H1 (cell line): ENCODE results near the gene TRUB1. TPM values are rescaled to one million over a fixed set of nuclear protein-coding genes. Genes with fewer than 3 reads are reported as not detected.

Source experiments
- CTCF ChIA-PET: fragments of 300-600 bp; sonication (Branson Sonifier 250); formaldehyde crosslinking; loops from one replicate; lab custom pipeline; 2021; ENCODE audit not compliant: partially characterized antibody; lab: Charles Lee
- POLR2A ChIA-PET: fragments of 300-600 bp; sonication (Branson Sonifier 250); formaldehyde crosslinking; loops from one replicate; lab custom pipeline; 2021; ENCODE audit warnings: inconsistent platforms; ENCODE audit not compliant: partially characterized antibody; lab: Charles Lee
- DNase-seq, 2 experiments: peaks; one replicate each; pipeline versions ENCODE4 v3.0.0 to v3.0.0-alpha.2; 2010 to 2022; ENCODE audit warnings: low spot score in 2 of 2, low read depth in 1 of 2, mixed read lengths in 1 of 2
- FAIRE-seq: peaks from 2 replicates; lab custom pipeline; 2011; peaks lifted over from hg19 to GRCh38; lab: Jason Lieb, UNC
- H2AFZ ChIP-seq: 2 replicates; pipeline ENCODE4 v1.8.1; 2012; ENCODE audit warnings: low read length, inconsistent platforms
- H2AK5ac ChIP-seq: 2 replicates; pipeline ENCODE4 v1.6.1; 2013; ENCODE audit warnings: low read depth, low read length
- H2BK120ac ChIP-seq: replicated peaks from 2 replicates; pipeline ENCODE3; 2013; ENCODE audit warnings: low read depth, low read length, inconsistent platforms
- H2BK12ac ChIP-seq: 2 replicates; pipeline ENCODE4 v1.6.1; 2013; ENCODE audit warnings: low read depth, low read length
- H2BK15ac ChIP-seq: 2 replicates; pipeline ENCODE4 v1.6.1; 2013; ENCODE audit warnings: low read length
- H2BK20ac ChIP-seq: 2 replicates; pipeline ENCODE4 v1.6.1; 2013; ENCODE audit warnings: low read length
- H2BK5ac ChIP-seq: 2 replicates; pipeline ENCODE4 v1.6.1; 2013; ENCODE audit warnings: low read depth, low read length
- H3K14ac ChIP-seq: 2 replicates; pipeline ENCODE4 v1.6.1; 2013; ENCODE audit warnings: inconsistent platforms; ENCODE audit not compliant: insufficient read length
- H3K18ac ChIP-seq: 2 replicates; pipeline ENCODE4 v1.6.1; 2013; ENCODE audit warnings: low read length; ENCODE audit errors: extremely low read depth
- H3K23ac ChIP-seq: 2 replicates; pipeline ENCODE4 v1.6.1; 2013; ENCODE audit warnings: inconsistent platforms; ENCODE audit not compliant: insufficient read length
- H3K23me2 ChIP-seq: 2 replicates; pipeline ENCODE4 v1.6.1; 2013; ENCODE audit warnings: low read depth, low read length
- H3K27ac ChIP-seq: 2 replicates; pipeline ENCODE4 v1.6.1; 2011; ENCODE audit warnings: low read depth, low read length, inconsistent platforms
- H3K27me3 ChIP-seq, 4 experiments: replicated peaks in 1 of 4; 1 replicate in 1 of 4; 2 replicates in 3 of 4; pipeline versions ENCODE4 v1.6.1 to v1.8.1; 2011 to 2013; ENCODE audit warnings: low read length in 3 of 4, mild to moderate bottlenecking in 3 of 4, inconsistent platforms in 2 of 4, mixed read lengths in 2 of 4, moderate library complexity in 1 of 4; ENCODE audit not compliant: control insufficient read depth in 3 of 4, insufficient read depth in 3 of 4; ENCODE audit errors: extremely low read depth in 1 of 4
- H3K36me3 ChIP-seq, 4 experiments: 2 replicates each; pipeline versions ENCODE4 v1.6.1 to v1.8.1; 2011 to 2013; ENCODE audit warnings: mild to moderate bottlenecking in 4 of 4, low read length in 3 of 4, moderate library complexity in 2 of 4, control low read depth in 1 of 4, inconsistent platforms in 1 of 4; ENCODE audit not compliant: insufficient read depth in 4 of 4, control insufficient read depth in 2 of 4
- H3K4ac ChIP-seq: replicated peaks from 2 replicates; pipeline ENCODE3; 2013; ENCODE audit warnings: low read length, low read depth, mixed read lengths, inconsistent platforms; ENCODE audit not compliant: insufficient read length
- H3K4me1 ChIP-seq, 4 experiments: replicated peaks in 1 of 4; 1 replicate in 1 of 4; 2 replicates in 3 of 4; pipeline versions ENCODE4 v1.6.1 to v1.8.1; 2011 to 2013; ENCODE audit warnings: low read length in 3 of 4, inconsistent platforms in 2 of 4, mixed read lengths in 1 of 4; ENCODE audit not compliant: insufficient read depth in 4 of 4, control insufficient read depth in 3 of 4
- H3K4me2 ChIP-seq, 2 experiments: 2 replicates each; pipeline versions ENCODE4 v1.6.1 to v1.8.1; 2011 to 2013; ENCODE audit warnings: low read depth in 2 of 2, low read length in 2 of 2, control low read depth in 1 of 2, inconsistent platforms in 1 of 2, mild to moderate bottlenecking in 1 of 2; ENCODE audit not compliant: insufficient read depth in 1 of 2
- H3K4me3 ChIP-seq, 4 experiments: fragments of 200-600, 300-600 bp in 1 of 4; sonication (generic), shearing (Covaris generic), sonication (Bioruptor Twin) in 1 of 4; 2 replicates each; pipeline versions ENCODE4 v1.5.1 to v1.8.1; 2011 to 2016; ENCODE audit warnings: low read length in 4 of 4, low read depth in 3 of 4, control low read depth in 2 of 4, inconsistent platforms in 2 of 4, mild to moderate bottlenecking in 2 of 4, mixed read lengths in 1 of 4, moderate library complexity in 1 of 4; ENCODE audit not compliant: insufficient read depth in 2 of 4; ENCODE audit errors: extremely low read depth in 1 of 4
- H3K56ac ChIP-seq: replicated peaks from 2 replicates; pipeline ENCODE3; 2013; ENCODE audit warnings: low read depth, mild to moderate bottlenecking, mixed read lengths, low read length, inconsistent platforms; ENCODE audit not compliant: insufficient read length
- H3K79me1 ChIP-seq: 2 replicates; pipeline ENCODE4 v1.6.1; 2013; ENCODE audit warnings: low read depth, low read length, control low read depth
- H3K79me2 ChIP-seq, 2 experiments: 2 replicates each; pipeline versions ENCODE4 v1.6.1 to v1.8.1; 2012 to 2013; ENCODE audit warnings: low read length in 2 of 2, mild to moderate bottlenecking in 2 of 2, inconsistent platforms in 1 of 2; ENCODE audit not compliant: insufficient read depth in 2 of 2, control insufficient read depth in 1 of 2
- H3K9ac ChIP-seq, 4 experiments: replicated peaks in 1 of 4; 1 replicate in 1 of 4; 2 replicates in 3 of 4; pipeline versions ENCODE4 v1.6.1 to v1.8.1; 2011 to 2013; ENCODE audit warnings: low read depth in 3 of 4, low read length in 3 of 4, control low read depth in 2 of 4, mild to moderate bottlenecking in 2 of 4, moderate library complexity in 2 of 4, inconsistent platforms in 1 of 4; ENCODE audit errors: extremely low read depth in 1 of 4
- H3K9me3 ChIP-seq, 2 experiments: 2 replicates each; pipeline versions ENCODE4 v1.6.1 to v1.8.1; 2012 to 2013; ENCODE audit warnings: mild to moderate bottlenecking in 2 of 2, moderate library complexity in 2 of 2, control low read depth in 1 of 2, inconsistent platforms in 1 of 2, low read depth in 1 of 2, low read length in 1 of 2, mixed read lengths in 1 of 2; ENCODE audit not compliant: insufficient read depth in 2 of 2
- H4K20me1 ChIP-seq, 2 experiments: replicated peaks in 1 of 2; 2 replicates each; pipeline versions ENCODE3 to v1.8.1; 2011 to 2013; ENCODE audit warnings: inconsistent platforms in 2 of 2, low read length in 2 of 2, mild to moderate bottlenecking in 1 of 2; ENCODE audit not compliant: insufficient read depth in 2 of 2, control insufficient read depth in 1 of 2
- H4K5ac ChIP-seq: 2 replicates; pipeline ENCODE4 v1.6.1; 2013; ENCODE audit warnings: low read length, low read depth, mixed read lengths, inconsistent platforms; ENCODE audit not compliant: insufficient read length
- H4K8ac ChIP-seq: 2 replicates; pipeline ENCODE4 v1.8.0; 2013; ENCODE audit warnings: mild to moderate bottlenecking, moderate library complexity, low read length, inconsistent platforms; ENCODE audit not compliant: insufficient read depth; ENCODE audit errors: extremely low read depth
- H4K91ac ChIP-seq: replicated peaks from 2 replicates; pipeline ENCODE3; 2013; ENCODE audit warnings: low read length, mixed read lengths, inconsistent platforms; ENCODE audit not compliant: insufficient read length
- CREB1 ChIP-seq: IDR thresholded peaks from 2 replicates; pipeline ENCODE4 v1.6.1; 2012; ENCODE audit warnings: inconsistent platforms
- EZH2 ChIP-seq: fragments of 200-600 bp; sonication (generic); IDR thresholded peaks from 2 replicates; pipeline ENCODE4 v1.7.1; 2012; ENCODE audit warnings: low read depth, mild to moderate bottlenecking, moderate library complexity, low read length, inconsistent platforms; ENCODE audit not compliant: severe bottlenecking
- HDAC6 ChIP-seq: IDR thresholded peaks from one replicate; pipeline ENCODE4 v1.7.1; 2012; ENCODE audit warnings: low read depth, mild to moderate bottlenecking, inconsistent platforms, low read length, moderate library complexity
- KDM1A ChIP-seq: fragments of 200-600, 300-600 bp; sonication (generic); IDR thresholded peaks from 2 replicates; pipeline ENCODE4 v1.7.1; 2016; ENCODE audit warnings: mild to moderate bottlenecking, low read length, borderline replicate concordance
- MAFK ChIP-seq: IDR thresholded peaks from 2 replicates; pipeline ENCODE4 v1.6.1; 2012; ENCODE audit warnings: low read depth, mild to moderate bottlenecking, improper control_type of control experiment, low read length
- RAD21 ChIP-seq, 2 experiments: IDR thresholded peaks in 1 of 2; conservative IDR thresholded peaks in 1 of 2; 2 replicates each; pipeline ENCODE4 v1.6.1; 2011; ENCODE audit warnings: low read depth in 2 of 2, low read length in 2 of 2, improper control_type of control experiment in 1 of 2, inconsistent platforms in 1 of 2, mild to moderate bottlenecking in 1 of 2, moderate library complexity in 1 of 2
- RFX5 ChIP-seq: IDR thresholded peaks from 2 replicates; pipeline ENCODE4 v1.6.1; 2011; ENCODE audit warnings: low read depth, low read length, improper control_type of control experiment, borderline replicate concordance
- RXRA ChIP-seq: IDR thresholded peaks from 2 replicates; pipeline ENCODE4 v1.6.1; 2011; ENCODE audit warnings: low read depth, mild to moderate bottlenecking, low read length, moderate library complexity; ENCODE audit not compliant: insufficient read depth
- WGBS, 2 experiments: shearing (Covaris generic) in 1 of 2; methylation state at CpG; one replicate each; pipeline versions ENCODE4 v1.1.6 to v1.1.7; 2013 to 2015; ENCODE audit warnings: low lambda C conversion rate in 2 of 2, mixed read lengths in 2 of 2, inconsistent platforms in 1 of 2, low coverage in 1 of 2, missing lambda C conversion rate in 1 of 2; ENCODE audit not compliant: insufficient replicate concordance in 2 of 2, insufficient coverage in 1 of 2, insufficient read length in 1 of 2; ENCODE audit errors: extremely low coverage in 1 of 2, missing lambda C conversion rate in 1 of 2; 5-methylcytosine and 5-hydroxymethylcytosine counted together
- polyA plus RNA-seq, 7 experiments: library from polyadenylated mRNA; depleted of rRNA in 3 of 7; stranded (reverse) in 5 of 7; unstranded in 2 of 7; fragments of >200 nt in 5 of 7; fragments of 200-250 nt in 2 of 7; gene quantifications; 1 replicate in 5 of 7; 2 replicates in 1 of 7; 4 replicates in 1 of 7; pipeline versions ENCODE4 v1.2.1 to v1.2.3, GENCODE V29; 2011 to 2013; ENCODE audit warnings: missing spikeins in 2 of 7, mixed read lengths in 2 of 7
- total RNA-seq: library from RNA; stranded (reverse); fragmentation: NEBNext Ultra II Directional; extraction: Animal tissue kit (Norgen Biotek cat#: 25700); gene quantifications from 2 replicates; pipeline ENCODE4 v1.2.1, GENCODE V29; 2021

TRUB1 gene
- total and polyA plus RNA-seq, 2 of the 8 experiments (the other 6 are each of a cell fraction or from before 2014, with no cell fraction given): 6.3 to 22.2 TPM

GRCh38 chr10:114915294-114915693, 22.7 kb upstream of the TRUB1 start:
- Histone ChIP-seq H2AFZ (no peak overlapping the region), H2BK20ac (no peak overlapping the region), H2BK12ac (no peak overlapping the region), H3K56ac (no peak overlapping the region), H3K27me3 (no peaks in the 10 kb centered on the region), H4K20me1 (no peaks in the 10 kb centered on the region), H3K9ac (no peak overlapping the region), H3K18ac (no peak overlapping the region), H3K23me2 (no peaks in the 10 kb centered on the region; the same call in 1 of the 2 replicates), H3K27ac (no peak overlapping the region), H3K4ac (no peak overlapping the region), H4K91ac (no peak overlapping the region), H3K9me3 (no peaks in the 10 kb centered on the region), H3K36me3 (no peaks in the 10 kb centered on the region), H2BK15ac (no peak overlapping the region), H2AK5ac (no peak overlapping the region), H3K79me1 (no peaks in the 10 kb centered on the region), H3K79me2 (no peaks in the 10 kb centered on the region), H3K23ac (no peak overlapping the region), H4K5ac (no peak overlapping the region), H2BK5ac (no peak overlapping the region), H3K4me1 (peaks cover 0 to 12% (median 3%) of the 10 kb centered on the region in 4 experiments; a peak in 3 of 7 replicates), H2BK120ac (no peak overlapping the region), H4K8ac (no peak overlapping the region), H3K4me2 (no peak overlapping the region), H3K14ac (no peak overlapping the region), H3K4me3 (no peak overlapping the region)
- POLR2A ChIA-PET: interaction anchor here (1.0 kb wide), 1 partner anchor 22 kb away, joined by 3 read pairs; the partner anchor contains the start of gene TRUB1
- WGBS, 2 experiments: 90% methylated on average over 2 of the region's 2 CpGs; no CpG with 5 or more reads in 1 of the 2 experiments
- FAIRE-seq (no peak), DNase-seq (no peak)
- TF ChIP-seq MAFK: no peak
- no peak for TF ChIP-seq HDAC6
- no peak for TF ChIP-seq RAD21 (IDR thresholded peaks at IDR 0.05 in 1 of 2, conservative IDR thresholded peaks at IDR 0.05 in 1 of 2; ENCODE audit: low read depth in 2 of 2, low read length in 2 of 2)
- no peak for TF ChIP-seq KDM1A
- no peak for TF ChIP-seq EZH2
- no peak for TF ChIP-seq CREB1
- TF ChIP-seq RFX5: no peak
- no peak for TF ChIP-seq RXRA
- CTCF ChIA-PET: interaction anchor here (0.6 to 4.3 kb wide), 2 partner anchors 15 to 37 kb away, joined by 3 to 23 read pairs; no protein-coding TSS in a partner anchor
